ENCODE measurements around the gene PRMT7.

PRMT7 gene

GRCh38 chr16:68396481-68396880 is 85.7 kb downstream of the PRMT7 start:
- peak; percentile 33 for DNase-seq (ENCODE audit: low read depth)

GRCh38 chr16:68397710-68398201 is 86.9 kb downstream of the PRMT7 start:
- no peak for DNase-seq (ENCODE audit: low read depth)

GRCh38 chr16:68399456-68399855 is 88.6 kb downstream of the PRMT7 start:
- DNase-seq (ENCODE audit: low read depth): no peak

GRCh38 chr16:68400083-68400923 is 89.5 kb downstream of the PRMT7 start:
- DNase-seq (ENCODE audit: low read depth): no peak

GRCh38 chr16:68400924-68401460 is 90.2 kb downstream of the PRMT7 start:
- DNase-seq (ENCODE audit: low read depth): no peak

- DNase-seq (ENCODE audit: low read depth): peak; percentile 59
Measured at GRCh38 chr16:68401871-68402747, 91.3 kb downstream of the PRMT7 start.

- DNase-seq (ENCODE audit: low read depth): no peak
Measured at GRCh38 chr16:68402748-68403040, 91.9 kb downstream of the PRMT7 start.

- no peak for DNase-seq (ENCODE audit: low read depth)
Measured at GRCh38 chr16:68403177-68403576, 92.4 kb downstream of the PRMT7 start.

GRCh38 chr16:68403704-68404103 is 92.9 kb downstream of the PRMT7 start:
- no peak for DNase-seq (ENCODE audit: low read depth)

GRCh38 chr16:68404736-68405345 is 94.0 kb downstream of the PRMT7 start:
- no peak for DNase-seq (ENCODE audit: low read depth)

- DNase-seq (ENCODE audit: low read depth): peak; percentile 3
Measured at GRCh38 chr16:68406458-68407152, 95.8 kb downstream of the PRMT7 start.
